Hepatocyte (in vitro differentiated cells): ENCODE data around the gene RIN2.

Source experiments
- EZH2 ChIP-seq: fragments of 200-600 bp; sonication (generic); IDR thresholded peaks from 2 replicates; pipeline ENCODE4 v1.6.1; 2016; ENCODE audit warnings: antibody characterized with exemption, mild to moderate bottlenecking, borderline replicate concordance
- EZH2phosphoT487 ChIP-seq: fragments of 200-600 bp; sonication (generic); IDR thresholded peaks from one replicate; pipeline ENCODE4 v1.6.1; 2018; ENCODE audit warnings: antibody characterized with exemption, mild to moderate bottlenecking, low read depth, moderate library complexity; ENCODE audit not compliant: unreplicated experiment, severe bottlenecking
- TF ChIP-seq, protein P1 (sequence below): fragments of 200-600 bp; sonication (generic); IDR thresholded peaks from 2 replicates; pipeline ENCODE4 v1.5.1; 2016; ENCODE audit warnings: antibody characterized with exemption, mild to moderate bottlenecking; ENCODE audit not compliant: poor library complexity

DNA sequence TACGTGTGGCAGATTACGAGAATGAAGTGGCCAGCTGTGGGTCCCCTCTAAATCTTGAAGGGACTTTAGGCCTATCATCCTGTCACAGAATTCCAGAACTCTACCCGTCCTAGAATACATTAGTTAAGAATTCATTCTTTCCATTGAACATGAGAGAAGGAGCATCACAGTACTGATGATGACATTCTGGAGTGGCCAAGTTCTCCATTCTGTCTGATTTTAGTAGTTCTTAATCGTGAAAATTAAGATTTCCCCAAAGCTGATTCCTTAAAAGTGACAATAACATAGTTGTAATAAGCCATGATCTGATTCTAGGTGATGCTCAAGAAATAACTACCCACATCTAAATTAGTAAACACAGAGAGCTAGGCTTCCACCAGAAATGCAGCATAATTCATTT is 35.0 kb upstream of the RIN2 start:
- TF ChIP-seq, protein P1, sequence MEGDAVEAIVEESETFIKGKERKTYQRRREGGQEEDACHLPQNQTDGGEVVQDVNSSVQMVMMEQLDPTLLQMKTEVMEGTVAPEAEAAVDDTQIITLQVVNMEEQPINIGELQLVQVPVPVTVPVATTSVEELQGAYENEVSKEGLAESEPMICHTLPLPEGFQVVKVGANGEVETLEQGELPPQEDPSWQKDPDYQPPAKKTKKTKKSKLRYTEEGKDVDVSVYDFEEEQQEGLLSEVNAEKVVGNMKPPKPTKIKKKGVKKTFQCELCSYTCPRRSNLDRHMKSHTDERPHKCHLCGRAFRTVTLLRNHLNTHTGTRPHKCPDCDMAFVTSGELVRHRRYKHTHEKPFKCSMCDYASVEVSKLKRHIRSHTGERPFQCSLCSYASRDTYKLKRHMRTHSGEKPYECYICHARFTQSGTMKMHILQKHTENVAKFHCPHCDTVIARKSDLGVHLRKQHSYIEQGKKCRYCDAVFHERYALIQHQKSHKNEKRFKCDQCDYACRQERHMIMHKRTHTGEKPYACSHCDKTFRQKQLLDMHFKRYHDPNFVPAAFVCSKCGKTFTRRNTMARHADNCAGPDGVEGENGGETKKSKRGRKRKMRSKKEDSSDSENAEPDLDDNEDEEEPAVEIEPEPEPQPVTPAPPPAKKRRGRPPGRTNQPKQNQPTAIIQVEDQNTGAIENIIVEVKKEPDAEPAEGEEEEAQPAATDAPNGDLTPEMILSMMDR = no peak
- no peak for TF ChIP-seq EZH2phosphoT487
- no peak for TF ChIP-seq EZH2
